GM23338 (cell line): ENCODE measurements around the gene ISCA1. TPM values are rescaled to one million over a fixed set of nuclear protein-coding genes. Genes with fewer than 3 reads are reported as not detected.
A peak's percentile ranks its signal among the peaks of the same experiment; 100 is the strongest.
"Not testable (repeated sequence)": the region's sequence is repeated elsewhere in the genome, so short reads cannot be mapped to it uniquely, and the experiment has no call there.

Source experiments
- ATAC-seq: fragments of 200-7000 bp; cut with Tn5 transposase; 3 replicates; pipeline ENCODE4 v1.9.1; 2020
- DNase-seq: peaks from one replicate; pipeline ENCODE4 v3.0.0-alpha.2; 2015; ENCODE audit warnings: low spot score
- H2AFZ ChIP-seq: fragments of 200-600 bp; sonication (generic); 2 replicates; pipeline ENCODE4 v1.8.0; 2016; ENCODE audit warnings: antibody characterized with exemption, mild to moderate bottlenecking, moderate library complexity
- H3F3A ChIP-seq: fragments of 200-600 bp; sonication (generic); replicated peaks from 2 replicates; pipeline ENCODE4 v1.8.0; 2017; ENCODE audit warnings: antibody characterized with exemption, mixed run types, low read depth
- H3K27ac ChIP-seq: fragments of 200-600 bp; sonication (generic); 2 replicates; pipeline ENCODE4 v1.6.1; 2016; ENCODE audit warnings: low read depth
- H3K27me3 ChIP-seq: fragments of 200-600 bp; sonication (generic); 2 replicates; pipeline ENCODE4 v1.8.0; 2016; ENCODE audit warnings: mild to moderate bottlenecking, mixed run types, moderate library complexity; ENCODE audit not compliant: insufficient read depth
- H3K36me3 ChIP-seq: fragments of 200-600 bp; sonication (generic); 2 replicates; pipeline ENCODE4 v1.8.0; 2016; ENCODE audit warnings: mild to moderate bottlenecking; ENCODE audit not compliant: insufficient read depth
- H3K4me1 ChIP-seq: fragments of 200-600 bp; sonication (generic); 2 replicates; pipeline ENCODE4 v1.8.0; 2016; ENCODE audit warnings: mild to moderate bottlenecking, moderate library complexity; ENCODE audit not compliant: insufficient read depth
- H3K4me2 ChIP-seq: fragments of 200-600 bp; sonication (generic); 2 replicates; pipeline ENCODE4 v1.7.1; 2017; ENCODE audit warnings: mixed run types
- H3K4me3 ChIP-seq: fragments of 200-600 bp; sonication (generic); 2 replicates; pipeline ENCODE4 v1.6.1; 2016; ENCODE audit warnings: mixed run types
- H3K79me2 ChIP-seq: fragments of 200-600 bp; sonication (generic); replicated peaks from 2 replicates; pipeline ENCODE4 v1.8.0; 2017; ENCODE audit warnings: mild to moderate bottlenecking; ENCODE audit not compliant: insufficient read depth
- H3K9me2 ChIP-seq: fragments of 200-600 bp; sonication (generic); 2 replicates; pipeline ENCODE4 v1.8.0; 2017; ENCODE audit not compliant: insufficient read depth
- H4K20me1 ChIP-seq: fragments of 200-600 bp; sonication (generic); replicated peaks from 2 replicates; pipeline ENCODE4 v1.8.0; 2017; ENCODE audit warnings: mild to moderate bottlenecking; ENCODE audit not compliant: insufficient read depth
- H3K27ac Mint-ChIP-seq: 2 replicates; pipeline ENCODE4 v1.8.0; 2020; ENCODE audit warnings: inconsistent platforms, mild to moderate bottlenecking, moderate library complexity, mixed read lengths
- H3K27me3 Mint-ChIP-seq: 3 replicates; pipeline ENCODE4 v1.8.0; 2022; ENCODE audit warnings: low read depth, mild to moderate bottlenecking, moderate library complexity, mixed read lengths, inconsistent platforms; ENCODE audit not compliant: insufficient read depth, poor library complexity
- H3K36me3 Mint-ChIP-seq: 3 replicates; pipeline ENCODE4 v1.8.0; 2021; ENCODE audit warnings: low read depth, mild to moderate bottlenecking, inconsistent platforms, moderate library complexity, mixed read lengths
- H3K4me1 Mint-ChIP-seq: 3 replicates; pipeline ENCODE4 v1.8.0; 2020; ENCODE audit warnings: mild to moderate bottlenecking, inconsistent platforms, mixed read lengths
- H3K4me3 Mint-ChIP-seq: 3 replicates; pipeline ENCODE4 v1.8.0; 2021; ENCODE audit warnings: moderate library complexity, mild to moderate bottlenecking, inconsistent platforms, mixed read lengths
- H3K9me3 Mint-ChIP-seq: 3 replicates; pipeline ENCODE4 v1.8.0; 2020; ENCODE audit warnings: moderate library complexity, mild to moderate bottlenecking, inconsistent platforms, mixed read lengths
- CREB1 ChIP-seq: fragments of 250-450 bp; sonication (Bioruptor Pico); IDR thresholded peaks from 2 replicates; pipeline ENCODE4 v1.5.0; 2020; ENCODE audit warnings: low read depth, mild to moderate bottlenecking, moderate library complexity
- EZH2 ChIP-seq: fragments of 200-600 bp; sonication (generic); IDR thresholded peaks from one replicate; pipeline ENCODE4 v1.8.0; 2017; ENCODE audit warnings: antibody characterized with exemption, mild to moderate bottlenecking, low read depth; ENCODE audit not compliant: unreplicated experiment
- EZH2phosphoT487 ChIP-seq: fragments of 200-600 bp; sonication (generic); IDR thresholded peaks from one replicate; pipeline ENCODE4 v1.8.1; 2018; ENCODE audit warnings: antibody characterized with exemption; ENCODE audit not compliant: unreplicated experiment
- JUNB ChIP-seq: IDR thresholded peaks from one replicate; pipeline ENCODE4 v1.6.1; 2016; ENCODE audit warnings: antibody characterized with exemption; ENCODE audit not compliant: unreplicated experiment
- NANOG ChIP-seq: IDR thresholded peaks from 2 replicates; pipeline ENCODE4 v1.6.1; 2016; ENCODE audit warnings: antibody characterized with exemption, borderline replicate concordance
- POLR2AphosphoS5 ChIP-seq: IDR thresholded peaks from 2 replicates; pipeline ENCODE4 v1.6.1; 2016; ENCODE audit warnings: antibody characterized with exemption, low read depth
- STAT1 ChIP-seq: IDR thresholded peaks from one replicate; pipeline ENCODE4 v1.6.1; 2016; ENCODE audit warnings: antibody characterized with exemption; ENCODE audit not compliant: unreplicated experiment
- ZNF114 ChIP-seq: fragments of 250-450 bp; sonication (Bioruptor Pico); IDR thresholded peaks from 2 replicates; pipeline ENCODE4 v1.5.0; 2020; ENCODE audit warnings: mild to moderate bottlenecking, moderate library complexity
- ZNF331 ChIP-seq: fragments of 250-450 bp; sonication (Bioruptor Pico); IDR thresholded peaks from 2 replicates; pipeline ENCODE4 v1.5.0; 2020; ENCODE audit warnings: low read depth, mild to moderate bottlenecking, moderate library complexity
- polyA plus RNA-seq: library from polyadenylated mRNA; unstranded; fragments of >200 nt; fragmentation: Nextera tagmentation; extraction: Ambion mirVana; gene quantifications from 2 replicates; pipeline ENCODE4 v1.2.1, GENCODE V29; 2016
- total RNA-seq: library from RNA; depleted of rRNA; stranded (reverse); fragments of >200 nt; shearing (Covaris generic); gene quantifications from 2 replicates; pipeline ENCODE4 v1.2.3, GENCODE V29; 2014
- TF ChIP-seq, protein P1 (sequence below): IDR thresholded peaks from 2 replicates; pipeline ENCODE4 v1.6.1; 2016; ENCODE audit warnings: antibody characterized with exemption
- TF ChIP-seq, protein P2 (sequence below): fragments of 250-450 bp; sonication (Bioruptor Pico); IDR thresholded peaks from 2 replicates; pipeline ENCODE4 v1.5.0; 2020; ENCODE audit warnings: mild to moderate bottlenecking, moderate library complexity
- TF ChIP-seq, protein P3 (sequence below), 2 experiments: fragments of 200-600 bp in 1 of 2; sonication (generic) in 1 of 2; conservative IDR thresholded peaks; 2 replicates each; pipeline versions ENCODE4 v1.5.1 to v1.6.1; 2016 to 2017; ENCODE audit warnings: antibody characterized with exemption in 2 of 2, low read depth in 2 of 2, mild to moderate bottlenecking in 2 of 2, moderate library complexity in 1 of 2

ISCA1 gene
- total and polyA plus RNA-seq, 2 experiments from 2014 or later, result 54.9 to 61.0 TPM

GRCh38 chr9:86290341-86290740 lies 8.0 kb upstream of the ISCA1 start:
- not testable (repeated sequence) for H3K27me3 ChIP-seq, H3K27ac Mint-ChIP-seq, H4K20me1 ChIP-seq, H3K27me3 Mint-ChIP-seq, H3K9me2 ChIP-seq, H3K4me3 Mint-ChIP-seq, H3K4me3 ChIP-seq, H2AFZ ChIP-seq, H3K36me3 Mint-ChIP-seq, H3K4me2 ChIP-seq, H3K27ac ChIP-seq, DNase-seq, H3K79me2 ChIP-seq, ATAC-seq, H3K9me3 Mint-ChIP-seq, H3K36me3 ChIP-seq, H3F3A ChIP-seq
- H3K4me1 ChIP-seq, result peaks cover 18% of the 10 kb centered on the region
- peaks cover 32% of the 10 kb centered on the region for H3K4me1 Mint-ChIP-seq

GRCh38 chr9:86288499-86289198 lies 6.3 kb upstream of the ISCA1 start:
- H3K36me3 ChIP-seq, result no peaks in the 10 kb centered on the region
- no peaks in the 10 kb centered on the region for H3F3A ChIP-seq
- H3K79me2 ChIP-seq, result no peaks in the 10 kb centered on the region
- DNase-seq (no peak), ATAC-seq (peak; percentile 24)
- Mint-ChIP-seq H3K9me3 (no peaks in the 10 kb centered on the region), H3K36me3 (no peaks in the 10 kb centered on the region), H3K27me3 (peaks cover 5% of the 10 kb centered on the region), H3K4me1 (peaks cover 32% of the 10 kb centered on the region), H3K4me3 (peak overlapping the region; percentile 48; the same call in 2 of the 3 replicates), H3K27ac (peak overlapping the region; percentile 96)
- no peaks in the 10 kb centered on the region for H3K9me2 ChIP-seq
- no peak overlapping the region for H3K27ac ChIP-seq
- 0 out of 2 replicates have a peak overlapping the region, but pooled peaks have one; percentile 1 for H3K4me2 ChIP-seq
- peaks cover 18% of the 10 kb centered on the region for H3K4me1 ChIP-seq
- H3K4me3 ChIP-seq, result no peak overlapping the region
- H4K20me1 ChIP-seq, result no peaks in the 10 kb centered on the region
- no peak overlapping the region for H2AFZ ChIP-seq
- H3K27me3 ChIP-seq, result no peaks in the 10 kb centered on the region
- TF ChIP-seq, protein P1, sequence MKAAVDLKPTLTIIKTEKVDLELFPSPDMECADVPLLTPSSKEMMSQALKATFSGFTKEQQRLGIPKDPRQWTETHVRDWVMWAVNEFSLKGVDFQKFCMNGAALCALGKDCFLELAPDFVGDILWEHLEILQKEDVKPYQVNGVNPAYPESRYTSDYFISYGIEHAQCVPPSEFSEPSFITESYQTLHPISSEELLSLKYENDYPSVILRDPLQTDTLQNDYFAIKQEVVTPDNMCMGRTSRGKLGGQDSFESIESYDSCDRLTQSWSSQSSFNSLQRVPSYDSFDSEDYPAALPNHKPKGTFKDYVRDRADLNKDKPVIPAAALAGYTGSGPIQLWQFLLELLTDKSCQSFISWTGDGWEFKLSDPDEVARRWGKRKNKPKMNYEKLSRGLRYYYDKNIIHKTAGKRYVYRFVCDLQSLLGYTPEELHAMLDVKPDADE, result no peak
- TF ChIP-seq, protein P2, sequence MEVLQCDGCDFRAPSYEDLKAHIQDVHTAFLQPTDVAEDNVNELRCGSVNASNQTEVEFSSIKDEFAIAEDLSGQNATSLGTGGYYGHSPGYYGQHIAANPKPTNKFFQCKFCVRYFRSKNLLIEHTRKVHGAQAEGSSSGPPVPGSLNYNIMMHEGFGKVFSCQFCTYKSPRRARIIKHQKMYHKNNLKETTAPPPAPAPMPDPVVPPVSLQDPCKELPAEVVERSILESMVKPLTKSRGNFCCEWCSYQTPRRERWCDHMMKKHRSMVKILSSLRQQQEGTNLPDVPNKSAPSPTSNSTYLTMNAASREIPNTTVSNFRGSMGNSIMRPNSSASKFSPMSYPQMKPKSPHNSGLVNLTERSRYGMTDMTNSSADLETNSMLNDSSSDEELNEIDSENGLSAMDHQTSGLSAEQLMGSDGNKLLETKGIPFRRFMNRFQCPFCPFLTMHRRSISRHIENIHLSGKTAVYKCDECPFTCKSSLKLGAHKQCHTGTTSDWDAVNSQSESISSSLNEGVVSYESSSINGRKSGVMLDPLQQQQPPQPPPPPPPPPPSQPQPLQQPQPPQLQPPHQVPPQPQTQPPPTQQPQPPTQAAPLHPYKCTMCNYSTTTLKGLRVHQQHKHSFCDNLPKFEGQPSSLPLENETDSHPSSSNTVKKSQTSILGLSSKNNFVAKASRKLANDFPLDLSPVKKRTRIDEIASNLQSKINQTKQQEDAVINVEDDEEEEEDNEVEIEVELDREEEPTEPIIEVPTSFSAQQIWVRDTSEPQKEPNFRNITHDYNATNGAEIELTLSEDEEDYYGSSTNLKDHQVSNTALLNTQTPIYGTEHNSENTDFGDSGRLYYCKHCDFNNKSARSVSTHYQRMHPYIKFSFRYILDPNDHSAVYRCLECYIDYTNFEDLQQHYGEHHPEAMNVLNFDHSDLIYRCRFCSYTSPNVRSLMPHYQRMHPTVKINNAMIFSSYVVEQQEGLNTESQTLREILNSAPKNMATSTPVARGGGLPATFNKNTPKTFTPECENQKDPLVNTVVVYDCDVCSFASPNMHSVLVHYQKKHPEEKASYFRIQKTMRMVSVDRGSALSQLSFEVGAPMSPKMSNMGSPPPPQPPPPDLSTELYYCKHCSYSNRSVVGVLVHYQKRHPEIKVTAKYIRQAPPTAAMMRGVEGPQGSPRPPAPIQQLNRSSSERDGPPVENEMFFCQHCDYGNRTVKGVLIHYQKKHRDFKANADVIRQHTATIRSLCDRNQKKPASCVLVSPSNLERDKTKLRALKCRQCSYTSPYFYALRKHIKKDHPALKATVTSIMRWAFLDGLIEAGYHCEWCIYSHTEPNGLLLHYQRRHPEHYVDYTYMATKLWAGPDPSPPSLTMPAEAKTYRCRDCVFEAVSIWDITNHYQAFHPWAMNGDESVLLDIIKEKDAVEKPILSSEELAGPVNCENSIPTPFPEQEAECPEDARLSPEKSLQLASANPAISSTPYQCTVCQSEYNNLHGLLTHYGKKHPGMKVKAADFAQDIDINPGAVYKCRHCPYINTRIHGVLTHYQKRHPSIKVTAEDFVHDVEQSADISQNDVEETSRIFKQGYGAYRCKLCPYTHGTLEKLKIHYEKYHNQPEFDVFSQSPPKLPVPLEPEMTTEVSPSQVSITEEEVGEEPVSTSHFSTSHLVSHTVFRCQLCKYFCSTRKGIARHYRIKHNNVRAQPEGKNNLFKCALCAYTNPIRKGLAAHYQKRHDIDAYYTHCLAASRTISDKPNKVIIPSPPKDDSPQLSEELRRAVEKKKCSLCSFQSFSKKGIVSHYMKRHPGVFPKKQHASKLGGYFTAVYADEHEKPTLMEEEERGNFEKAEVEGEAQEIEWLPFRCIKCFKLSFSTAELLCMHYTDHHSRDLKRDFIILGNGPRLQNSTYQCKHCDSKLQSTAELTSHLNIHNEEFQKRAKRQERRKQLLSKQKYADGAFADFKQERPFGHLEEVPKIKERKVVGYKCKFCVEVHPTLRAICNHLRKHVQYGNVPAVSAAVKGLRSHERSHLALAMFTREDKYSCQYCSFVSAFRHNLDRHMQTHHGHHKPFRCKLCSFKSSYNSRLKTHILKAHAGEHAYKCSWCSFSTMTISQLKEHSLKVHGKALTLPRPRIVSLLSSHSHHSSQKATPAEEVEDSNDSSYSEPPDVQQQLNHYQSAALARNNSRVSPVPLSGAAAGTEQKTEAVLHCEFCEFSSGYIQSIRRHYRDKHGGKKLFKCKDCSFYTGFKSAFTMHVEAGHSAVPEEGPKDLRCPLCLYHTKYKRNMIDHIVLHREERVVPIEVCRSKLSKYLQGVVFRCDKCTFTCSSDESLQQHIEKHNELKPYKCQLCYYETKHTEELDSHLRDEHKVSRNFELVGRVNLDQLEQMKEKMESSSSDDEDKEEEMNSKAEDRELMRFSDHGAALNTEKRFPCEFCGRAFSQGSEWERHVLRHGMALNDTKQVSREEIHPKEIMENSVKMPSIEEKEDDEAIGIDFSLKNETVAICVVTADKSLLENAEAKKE (CRISPR knock-in tag), result no peak
- TF ChIP-seq CREB1 (no peak), POLR2AphosphoS5 (no peak), STAT1 (no peak), ZNF114 (CRISPR knock-in tag) (no peak), EZH2phosphoT487 (no peak), ZNF331 (CRISPR knock-in tag) (no peak), EZH2 (no peak), NANOG (no peak), JUNB (no peak)
- TF ChIP-seq, protein P3, sequence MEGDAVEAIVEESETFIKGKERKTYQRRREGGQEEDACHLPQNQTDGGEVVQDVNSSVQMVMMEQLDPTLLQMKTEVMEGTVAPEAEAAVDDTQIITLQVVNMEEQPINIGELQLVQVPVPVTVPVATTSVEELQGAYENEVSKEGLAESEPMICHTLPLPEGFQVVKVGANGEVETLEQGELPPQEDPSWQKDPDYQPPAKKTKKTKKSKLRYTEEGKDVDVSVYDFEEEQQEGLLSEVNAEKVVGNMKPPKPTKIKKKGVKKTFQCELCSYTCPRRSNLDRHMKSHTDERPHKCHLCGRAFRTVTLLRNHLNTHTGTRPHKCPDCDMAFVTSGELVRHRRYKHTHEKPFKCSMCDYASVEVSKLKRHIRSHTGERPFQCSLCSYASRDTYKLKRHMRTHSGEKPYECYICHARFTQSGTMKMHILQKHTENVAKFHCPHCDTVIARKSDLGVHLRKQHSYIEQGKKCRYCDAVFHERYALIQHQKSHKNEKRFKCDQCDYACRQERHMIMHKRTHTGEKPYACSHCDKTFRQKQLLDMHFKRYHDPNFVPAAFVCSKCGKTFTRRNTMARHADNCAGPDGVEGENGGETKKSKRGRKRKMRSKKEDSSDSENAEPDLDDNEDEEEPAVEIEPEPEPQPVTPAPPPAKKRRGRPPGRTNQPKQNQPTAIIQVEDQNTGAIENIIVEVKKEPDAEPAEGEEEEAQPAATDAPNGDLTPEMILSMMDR (conservative IDR thresholded peaks at IDR 0.05; ENCODE audit: low read depth in 2 of 2), result no peak
